NK-92 (cell line): Measurements from ENCODE around the gene SLC1A4.
"Not testable (repeated sequence)": the region's sequence is repeated elsewhere in the genome, so short reads cannot be mapped to it uniquely, and the experiment has no call there.

Experiments used
- DNase-seq: peaks from one replicate; lab custom pipeline; 2025; ENCODE audit not compliant: unreplicated experiment; lab: John Stamatoyannopoulos, UW

The SLC1A4 gene

GRCh38 chr2:65025453-65026123, 36.4 kb downstream of the SLC1A4 start:
- no peak for DNase-seq

DNA sequence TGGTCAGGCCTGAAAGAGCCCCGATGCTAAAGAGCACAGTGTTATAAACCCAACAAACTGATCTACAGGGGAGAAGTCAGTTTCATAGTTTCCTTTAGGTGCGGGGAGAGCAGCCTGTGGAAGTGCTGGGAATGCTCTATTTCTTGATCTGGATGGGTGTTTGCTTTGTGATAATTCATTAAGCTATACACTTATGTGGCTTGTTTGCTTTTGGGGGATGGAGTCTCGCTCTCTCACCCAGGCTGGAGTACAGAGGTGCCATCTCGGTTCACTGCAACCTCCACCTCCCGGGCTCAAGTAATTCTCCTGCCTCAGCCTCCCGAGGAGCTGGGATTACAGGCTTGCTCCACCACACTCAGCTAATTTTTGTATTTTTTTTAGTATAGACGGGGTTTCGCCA, 37.0 kb downstream of the SLC1A4 start:
- no peak for DNase-seq

DNA sequence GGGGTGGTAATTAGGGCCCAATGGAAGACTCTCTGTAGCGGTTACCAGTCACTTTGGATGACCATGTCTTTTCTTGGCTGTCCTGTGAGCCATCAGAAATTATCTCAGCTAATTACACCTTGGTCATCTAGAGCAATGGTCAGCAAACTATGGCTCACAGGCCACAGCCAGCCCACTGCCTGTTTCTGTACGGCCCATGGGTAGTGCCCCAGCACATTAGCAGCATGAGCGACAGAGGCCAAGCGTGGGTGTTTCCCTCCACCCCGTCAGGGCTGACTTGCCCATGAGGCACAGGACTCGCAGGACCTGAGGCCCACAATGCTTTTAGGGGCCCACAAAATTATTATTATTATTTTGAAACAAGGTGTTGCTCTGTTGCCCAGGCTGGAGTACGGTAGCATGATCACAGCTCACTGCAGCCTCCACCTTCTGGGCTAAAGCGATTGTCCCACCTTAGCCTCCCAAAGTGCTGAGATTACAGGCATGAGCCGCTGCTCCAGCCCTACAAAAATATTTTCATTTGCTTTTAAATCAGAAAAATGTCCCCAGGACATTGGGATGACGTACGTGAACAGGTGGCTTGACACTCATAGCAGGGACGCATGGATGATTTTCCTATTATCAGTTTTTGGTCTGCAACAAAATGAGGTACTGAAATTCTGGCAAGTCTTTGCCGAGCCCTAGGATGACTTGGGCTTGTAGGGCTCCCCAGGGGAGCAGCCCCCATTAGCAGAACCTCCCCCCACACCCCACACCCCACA, 37.7 kb downstream of the SLC1A4 start:
- DNase-seq, result no peak

- no peak for DNase-seq
Observed at GRCh38 chr2:65027616-65028244, 38.5 kb downstream of the SLC1A4 start.

DNA sequence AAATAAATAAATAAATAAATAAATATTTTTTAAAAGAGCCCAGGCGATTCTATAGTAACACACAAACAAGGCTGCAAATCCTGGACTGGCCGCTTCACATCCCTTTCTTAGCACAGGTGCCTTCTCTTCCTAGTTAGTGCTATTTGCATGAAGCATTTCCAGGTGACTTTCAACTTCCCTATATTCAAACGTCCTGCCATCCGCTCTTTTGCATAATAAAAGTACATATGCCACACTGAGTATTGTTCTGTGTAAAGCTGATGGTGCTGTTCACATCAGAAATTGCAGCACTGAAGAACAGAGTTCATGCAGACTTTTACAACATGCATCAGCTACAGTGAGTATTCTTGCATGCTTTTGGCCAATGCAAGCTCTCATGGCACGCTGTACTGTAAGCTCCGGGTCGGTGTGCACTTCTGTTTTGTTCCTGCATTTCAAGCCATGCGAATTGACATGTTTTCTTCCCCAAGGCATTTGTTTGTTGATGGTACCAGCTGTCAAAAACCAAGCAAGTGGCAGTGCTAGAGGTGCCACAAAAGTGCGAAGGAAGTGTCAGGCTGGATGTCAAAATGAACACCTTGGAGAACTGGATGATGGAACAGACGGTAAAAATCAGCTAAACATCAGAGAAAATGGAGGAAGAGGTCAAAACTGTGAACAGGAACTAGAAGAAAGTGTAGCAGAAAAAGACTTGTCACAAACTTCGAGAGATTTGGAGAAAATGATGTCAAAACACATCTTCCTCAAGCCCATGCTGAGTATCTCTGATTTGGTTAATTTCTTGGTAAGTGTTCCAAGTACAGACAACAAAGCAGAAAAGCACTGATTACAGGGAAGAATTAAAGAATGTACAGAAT, 41.5 kb downstream of the SLC1A4 start:
- DNase-seq, result no peak

GRCh38 chr2:65031341-65032018, 42.3 kb downstream of the SLC1A4 start:
- no peak for DNase-seq

DNA sequence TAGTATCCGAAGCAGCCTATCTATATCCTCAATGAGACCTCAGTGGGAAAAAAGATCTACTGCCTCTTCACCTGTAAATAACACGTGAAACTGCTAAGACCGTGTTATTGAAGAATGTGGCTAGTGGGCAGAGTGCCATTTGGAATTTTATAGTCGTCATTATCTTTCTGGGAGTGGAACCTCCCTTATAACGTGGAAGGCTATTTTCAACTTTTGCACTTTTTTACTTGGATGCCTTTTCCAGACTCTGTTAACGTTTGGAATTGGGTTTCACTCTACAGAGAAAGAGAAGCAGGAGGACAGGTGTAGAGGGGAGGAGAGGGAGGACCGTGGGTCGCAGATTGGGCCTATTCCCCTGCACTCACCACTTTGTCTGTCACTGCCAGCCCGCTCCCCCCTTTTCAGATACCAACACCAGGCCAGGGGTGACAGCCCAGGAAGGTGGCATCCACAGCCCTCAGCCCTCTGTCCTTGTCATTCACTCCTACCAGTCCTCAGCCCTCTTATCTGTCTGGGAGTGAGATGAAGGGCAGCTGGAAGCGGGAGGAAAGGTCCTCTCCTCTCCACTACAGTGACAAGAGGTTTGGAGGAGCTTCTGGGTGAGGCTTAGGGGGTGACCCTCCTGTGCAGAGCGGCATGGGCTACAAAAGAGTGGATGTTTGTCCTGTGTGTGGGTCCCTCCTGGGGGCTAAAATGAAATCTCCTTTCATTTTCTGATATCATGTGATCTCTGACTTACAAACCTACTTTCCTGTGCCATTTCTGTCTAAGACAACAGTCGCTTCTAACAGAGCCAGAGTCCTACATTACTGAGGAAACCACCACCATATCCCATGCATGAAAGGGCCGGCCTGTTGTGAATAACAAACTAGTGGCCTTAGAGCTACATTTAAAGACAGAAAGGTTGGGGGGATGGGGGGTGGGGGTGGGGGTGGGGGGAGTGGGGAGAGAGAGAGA, 43.1 kb downstream of the SLC1A4 start:
- DNase-seq, result no peak

GRCh38 chr2:65033178-65033577, 44.0 kb downstream of the SLC1A4 start:
- no peak for DNase-seq

DNA sequence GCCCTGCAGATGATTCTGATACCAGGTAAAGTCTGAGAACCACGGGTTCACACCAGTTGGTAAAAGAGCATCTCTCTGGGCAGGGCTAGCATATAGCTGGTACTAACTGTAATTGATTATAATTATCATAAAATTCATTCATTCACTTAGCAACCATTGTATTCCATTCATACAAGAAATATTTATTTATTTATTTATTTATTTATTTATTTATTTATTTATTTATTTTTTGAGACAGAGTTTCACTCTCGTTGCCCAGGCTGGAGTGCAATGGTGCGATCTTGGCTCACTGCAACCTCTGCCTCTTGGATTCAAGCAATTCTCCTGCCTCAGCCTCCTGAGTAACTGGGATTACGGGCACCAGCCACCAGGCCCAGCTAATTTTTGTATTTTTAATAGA, 44.5 kb downstream of the SLC1A4 start:
- DNase-seq, result not testable (repeated sequence)

DNA sequence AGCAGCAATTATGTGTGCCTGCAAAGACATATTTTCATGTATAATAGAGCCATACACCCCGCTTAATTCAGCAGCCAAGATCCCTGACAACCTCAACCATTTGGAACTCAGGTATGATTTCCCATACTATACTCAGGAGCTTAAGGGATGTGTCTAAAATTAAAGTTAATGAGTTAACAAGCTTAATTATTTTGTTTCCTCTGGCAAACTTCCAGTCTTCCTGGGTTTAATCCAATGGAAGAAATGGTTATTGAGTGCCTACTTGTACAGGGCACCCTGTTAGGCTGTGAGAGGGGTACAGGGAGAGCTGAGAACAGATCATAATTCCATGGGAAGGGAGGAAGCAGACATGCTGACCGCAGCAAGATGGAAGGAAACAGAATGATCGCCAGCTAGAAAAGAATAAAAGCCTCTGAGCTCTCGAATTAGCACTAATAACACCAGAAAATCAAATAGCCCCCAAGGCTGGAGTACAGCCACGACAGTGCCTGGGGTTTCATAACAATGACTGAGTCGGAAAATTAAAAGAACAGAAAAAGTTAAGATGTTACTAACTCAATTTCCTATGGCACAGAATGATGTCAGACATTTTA, 46.2 kb downstream of the SLC1A4 start:
- DNase-seq, result no peak

GRCh38 chr2:65037178-65037577, 48.0 kb downstream of the SLC1A4 start:
- DNase-seq, result no peak

DNA sequence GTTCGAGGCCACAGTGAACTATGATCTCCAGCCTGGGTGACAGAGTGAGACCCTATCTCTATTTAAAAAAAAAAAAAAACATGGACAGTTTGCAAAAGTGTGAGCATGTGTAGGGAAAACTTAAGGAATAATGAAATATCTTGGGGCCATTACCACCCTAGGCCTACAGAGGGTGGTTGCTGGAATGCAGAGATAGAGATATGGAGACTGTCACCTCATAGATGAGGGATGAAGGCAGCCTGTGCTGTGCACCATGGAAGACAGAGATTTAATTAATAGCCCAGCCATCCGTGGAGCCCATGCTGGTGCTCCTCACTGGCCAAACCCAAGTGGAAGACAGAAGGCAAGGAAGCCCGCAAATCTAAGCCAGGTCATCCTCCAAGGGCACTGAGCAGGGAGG, 50.4 kb downstream of the SLC1A4 start:
- DNase-seq, result no peak

DNA sequence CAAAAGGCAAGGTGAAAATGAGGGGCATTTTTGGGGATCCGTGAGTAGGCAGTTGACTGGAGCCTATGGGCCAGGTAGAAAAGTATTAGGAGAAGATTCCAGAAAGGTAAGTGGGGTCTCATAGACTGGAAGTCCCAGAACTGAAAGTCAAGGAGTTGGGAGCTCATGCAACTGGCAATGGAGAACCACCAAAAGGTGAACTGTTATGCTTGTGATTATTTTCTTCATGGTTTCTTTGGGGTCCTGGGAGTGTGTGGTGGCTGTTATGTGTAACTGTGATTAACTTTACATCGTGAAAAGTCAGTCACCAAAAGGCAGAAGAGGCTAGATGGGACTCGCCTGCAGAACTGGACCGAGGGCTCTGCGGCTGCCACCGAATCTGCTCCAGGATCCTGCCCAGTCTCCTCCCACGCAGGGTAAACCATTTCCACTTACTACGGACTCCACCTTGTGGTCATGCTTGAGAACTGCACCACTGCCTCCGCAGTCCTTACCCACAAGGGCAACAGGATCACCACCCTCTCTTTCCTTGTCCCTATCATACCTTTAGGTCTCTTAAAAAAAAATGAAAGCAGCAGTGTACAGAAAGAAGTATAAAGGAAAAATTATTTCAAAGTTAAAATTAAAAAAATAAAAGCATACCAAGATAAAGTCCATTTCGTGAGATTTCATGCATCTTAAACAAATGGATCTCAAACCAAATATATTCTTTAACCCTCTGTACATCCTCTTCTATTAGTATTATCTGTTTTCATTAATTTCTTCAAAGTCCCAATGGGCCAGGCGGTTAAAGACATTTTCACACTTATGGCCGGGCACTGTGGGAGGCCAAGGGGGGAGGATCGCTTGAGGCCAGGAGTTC, 51.4 kb downstream of the SLC1A4 start:
- no peak for DNase-seq

DNA sequence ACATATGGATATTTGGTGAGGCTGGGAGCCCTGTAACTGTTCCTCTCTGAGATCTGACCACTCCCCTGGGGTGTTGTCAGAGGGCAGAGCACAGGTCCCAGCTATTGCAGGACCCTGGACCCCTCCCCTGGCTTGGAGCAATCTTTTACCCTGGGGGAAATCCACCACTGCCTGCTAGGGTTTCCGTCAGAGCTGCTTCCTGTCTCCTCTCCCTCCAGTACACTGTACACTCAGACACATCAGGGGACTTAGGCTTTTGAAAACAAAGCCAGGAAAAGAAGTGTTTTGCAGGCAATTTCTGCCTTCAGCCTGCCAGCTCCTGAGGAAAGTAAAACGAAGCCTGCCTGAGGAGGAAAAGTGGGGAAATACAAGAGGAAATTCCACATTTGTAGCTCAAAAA, 53.8 kb downstream of the SLC1A4 start:
- DNase-seq, result no peak

DNA sequence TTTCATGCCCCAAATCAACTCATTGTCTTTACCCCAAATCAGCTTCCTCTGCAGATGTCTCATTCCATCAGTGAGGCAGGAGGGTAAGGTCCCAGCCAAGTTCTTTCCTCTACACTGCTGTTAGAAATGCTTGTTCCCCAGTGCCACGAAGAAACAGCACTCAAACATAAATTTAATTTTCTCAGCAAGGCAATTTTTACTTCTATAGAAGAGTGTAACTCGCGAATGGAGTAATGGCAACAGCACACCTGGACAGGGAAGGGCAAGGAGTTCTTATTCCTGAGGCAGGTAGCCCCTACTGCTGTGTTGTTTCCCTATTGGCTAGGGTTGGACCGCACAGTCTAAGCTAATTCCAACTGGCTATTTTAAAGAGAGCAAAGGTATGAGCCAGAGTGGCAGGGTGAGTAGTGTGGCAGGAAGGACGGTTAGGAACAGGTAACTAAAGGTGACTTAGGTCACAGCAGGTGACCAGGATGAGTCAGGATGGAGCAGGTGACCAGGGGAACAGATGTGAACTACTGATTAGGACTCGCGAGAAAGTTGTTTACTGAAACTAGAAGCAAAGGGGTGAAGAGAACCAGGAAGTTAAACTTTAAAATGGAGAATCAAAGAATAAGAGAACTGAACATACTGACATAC, 55.0 kb downstream of the SLC1A4 start:
- DNase-seq, result no peak

DNA sequence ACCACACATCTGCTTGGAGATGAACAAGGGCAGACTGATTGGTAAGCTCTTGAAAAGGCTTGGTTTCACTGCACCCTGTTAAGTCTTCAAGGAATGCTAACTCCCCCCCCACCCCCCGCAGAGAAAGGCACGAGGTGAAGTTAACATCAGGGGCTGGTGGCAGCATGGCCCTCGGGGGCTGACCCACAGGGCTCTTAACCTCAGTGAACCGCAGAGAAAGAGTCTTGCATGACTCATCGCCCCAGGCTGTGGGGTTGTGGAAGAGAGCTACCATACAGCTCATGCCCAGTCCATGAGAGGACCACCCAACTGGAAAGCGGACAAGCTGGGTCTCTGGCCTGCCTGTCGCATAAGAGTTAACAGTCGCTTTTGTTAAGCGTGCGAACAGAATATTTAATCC, 56.5 kb downstream of the SLC1A4 start:
- DNase-seq, result no peak

- no peak for DNase-seq
Observed at GRCh38 chr2:65046633-65047407, 57.6 kb downstream of the SLC1A4 start.
